Neuronal stem cell (in vitro differentiated cells): ENCODE measurements around the gene APLP2.
"Not testable (repeated sequence)": the region's sequence is repeated elsewhere in the genome, so short reads cannot be mapped to it uniquely, and the experiment has no call there.

ENCODE experiments used
- DNase-seq: peaks from one replicate; pipeline ENCODE4 v3.0.0-alpha.2; 2013; ENCODE audit warnings: low spot score
- H2AFZ ChIP-seq: one replicate; pipeline ENCODE4 v1.6.1; 2013; ENCODE audit warnings: mild to moderate bottlenecking, low read length, inconsistent platforms
- H2AK5ac ChIP-seq: 2 replicates; pipeline ENCODE4 v1.6.1; 2013; ENCODE audit warnings: low read depth, mild to moderate bottlenecking, inconsistent platforms, low read length, moderate library complexity, mixed read lengths
- H2BK120ac ChIP-seq: 2 replicates; pipeline ENCODE4 v1.6.1; 2013; ENCODE audit warnings: low read depth, mild to moderate bottlenecking, inconsistent platforms, low read length, moderate library complexity, mixed read lengths
- H2BK12ac ChIP-seq: one replicate; pipeline ENCODE4 v1.6.1; 2013; ENCODE audit warnings: low read length, inconsistent platforms
- H2BK15ac ChIP-seq: 2 replicates; pipeline ENCODE4 v1.6.1; 2013; ENCODE audit warnings: mild to moderate bottlenecking, low read length, inconsistent platforms, mixed read lengths
- H2BK5ac ChIP-seq: one replicate; pipeline ENCODE4 v1.6.1; 2013; ENCODE audit warnings: inconsistent platforms, mild to moderate bottlenecking, low read length, moderate library complexity
- H3K14ac ChIP-seq: one replicate; pipeline ENCODE4 v1.6.1; 2013; ENCODE audit warnings: low read length, inconsistent platforms
- H3K18ac ChIP-seq: 2 replicates; pipeline ENCODE4 v1.6.1; 2013; ENCODE audit warnings: low read length, inconsistent platforms
- H3K23ac ChIP-seq: 2 replicates; pipeline ENCODE4 v1.6.1; 2013; ENCODE audit warnings: low read depth, mild to moderate bottlenecking, mixed read lengths, low read length, inconsistent platforms; ENCODE audit not compliant: poor library complexity
- H3K27ac ChIP-seq: replicated peaks from 3 replicates; pipeline ENCODE4 v1.5.1; 2013; ENCODE audit warnings: low read length, inconsistent platforms
- H3K27me3 ChIP-seq, 3 experiments: 2 replicates each; pipeline ENCODE4 v1.6.1; 2013; ENCODE audit warnings: low read length in 3 of 3, mild to moderate bottlenecking in 2 of 3, inconsistent platforms in 1 of 3, low read depth in 1 of 3, mixed read lengths in 1 of 3, moderate library complexity in 1 of 3; ENCODE audit not compliant: control insufficient read depth in 3 of 3, insufficient read depth in 3 of 3
- H3K36me3 ChIP-seq, 2 donors: replicated peaks in 1 of 2; 2 replicates each; pipeline ENCODE4 v1.6.1; 2013; ENCODE audit warnings: low read length in 2 of 2; ENCODE audit not compliant: control insufficient read depth in 2 of 2, insufficient read depth in 2 of 2
- H3K4ac ChIP-seq: 2 replicates; pipeline ENCODE4 v1.6.1; 2013; ENCODE audit warnings: inconsistent platforms, mild to moderate bottlenecking, low read length, moderate library complexity
- H3K4me1 ChIP-seq, 2 donors: 1 replicate in 1 of 2; 2 replicates in 1 of 2; pipeline ENCODE4 v1.6.1; 2013; ENCODE audit warnings: low read length in 2 of 2, low read depth in 1 of 2; ENCODE audit not compliant: control insufficient read depth in 2 of 2, insufficient read depth in 1 of 2
- H3K4me2 ChIP-seq: one replicate; pipeline ENCODE4 v1.6.1; 2013; ENCODE audit warnings: mild to moderate bottlenecking, low read length, inconsistent platforms; ENCODE audit not compliant: insufficient read depth, poor library complexity, severe bottlenecking
- H3K4me3 ChIP-seq, 2 donors: 2 replicates each; pipeline ENCODE4 v1.5.1; 2013; ENCODE audit warnings: low read length in 2 of 2, mild to moderate bottlenecking in 2 of 2, inconsistent platforms in 1 of 2, moderate library complexity in 1 of 2
- H3K79me1 ChIP-seq: one replicate; pipeline ENCODE4 v1.6.1; 2013; ENCODE audit warnings: low read depth, mild to moderate bottlenecking, inconsistent platforms, low read length, moderate library complexity
- H3K9ac ChIP-seq: one replicate; pipeline ENCODE4 v1.6.1; 2013; ENCODE audit warnings: mild to moderate bottlenecking, low read depth, low read length, inconsistent platforms; ENCODE audit not compliant: poor library complexity
- H3K9me3 ChIP-seq, 2 donors: replicated peaks in 1 of 2; 2 replicates each; pipeline versions ENCODE3 to v1.6.1; 2013; ENCODE audit warnings: low read length in 2 of 2, mild to moderate bottlenecking in 2 of 2, inconsistent platforms in 1 of 2, low read depth in 1 of 2, mixed read lengths in 1 of 2, moderate library complexity in 1 of 2; ENCODE audit not compliant: control insufficient read depth in 2 of 2, insufficient read depth in 1 of 2
- H4K8ac ChIP-seq: one replicate; pipeline ENCODE4 v1.6.1; 2013; ENCODE audit warnings: low read depth, mild to moderate bottlenecking, inconsistent platforms, low read length, moderate library complexity
- H4K91ac ChIP-seq: one replicate; pipeline ENCODE4 v1.6.1; 2013; ENCODE audit warnings: low read length, low read depth, mild to moderate bottlenecking, inconsistent platforms; ENCODE audit not compliant: poor library complexity
- WGBS, 2 donors: extraction: QIAGEN DNeasy Blood & Tissue Kit; methylation state at CpG; one replicate each; pipeline ENCODE4 v1.1.7; 2013; ENCODE audit warnings: missing lambda C conversion rate in 2 of 2, mixed read lengths in 1 of 2; ENCODE audit not compliant: insufficient read length in 2 of 2, insufficient replicate concordance in 1 of 2; ENCODE audit errors: extremely low coverage in 2 of 2; 5-methylcytosine and 5-hydroxymethylcytosine counted together

The APLP2 gene

GRCh38 chr11:130103296-130103814 lies 33.7 kb downstream of the APLP2 start:
- peaks cover 0 to 2% of the 10 kb centered on the region in 2 donors for H3K36me3 ChIP-seq
- H3K79me1 ChIP-seq = no peaks in the 10 kb centered on the region
- no peak overlapping the region for H4K8ac ChIP-seq
- H3K18ac ChIP-seq = no peak overlapping the region
- no peak overlapping the region for H4K91ac ChIP-seq
- no peak overlapping the region for H3K4ac ChIP-seq
- WGBS, 2 donors = no CpG with 5 or more reads among the region's 5 CpGs
- no peak overlapping the region for H2AK5ac ChIP-seq
- no peaks in the 10 kb centered on the region for H3K27me3 ChIP-seq
- no peak overlapping the region for H3K23ac ChIP-seq
- H3K4me2 ChIP-seq = no peak overlapping the region
- H2BK5ac ChIP-seq = no peak overlapping the region
- peaks cover 0 to 6% of the 10 kb centered on the region in 2 donors for H3K9me3 ChIP-seq
- no peaks in the 10 kb centered on the region for H3K4me1 ChIP-seq
- no peak overlapping the region for H2BK12ac ChIP-seq
- H2BK15ac ChIP-seq = no peak overlapping the region
- H3K14ac ChIP-seq = no peak overlapping the region
- H3K4me3 ChIP-seq = no peak overlapping the region
- DNase-seq = no peak
- H3K27ac ChIP-seq = no peak overlapping the region
- H2BK120ac ChIP-seq = no peak overlapping the region
- H3K9ac ChIP-seq = no peak overlapping the region
- H2AFZ ChIP-seq = no peak overlapping the region

GRCh38 chr11:130106381-130106780 lies 36.7 kb downstream of the APLP2 start:
- Histone ChIP-seq H2BK12ac (no peak overlapping the region), H3K4me2 (no peak overlapping the region), H3K27me3 (no peaks in the 10 kb centered on the region), H3K9ac (no peak overlapping the region), H4K91ac (no peak overlapping the region), H3K14ac (no peak overlapping the region), H2BK5ac (no peak overlapping the region), H3K4me1 (no peaks in the 10 kb centered on the region), H3K4ac (no peak overlapping the region), H2BK120ac (no peak overlapping the region), H2BK15ac (no peak overlapping the region), H3K23ac (no peak overlapping the region), H4K8ac (no peak overlapping the region), H3K79me1 (peaks cover 3% of the 10 kb centered on the region), H3K36me3 (peaks cover 9 to 25% of the 10 kb centered on the region in 2 donors), H2AK5ac (no peak overlapping the region), H3K9me3 (peaks cover 0 to 6% of the 10 kb centered on the region in 2 donors), H2AFZ (no peak overlapping the region), H3K27ac (no peak overlapping the region), H3K4me3 (no peak overlapping the region), H3K18ac (no peak overlapping the region)
- WGBS, 2 donors = no CpG with 5 or more reads among the region's 5 CpGs
- no peak for DNase-seq

GRCh38 chr11:130108671-130109070 lies 39.0 kb downstream of the APLP2 start:
- not testable (repeated sequence) for H3K27ac ChIP-seq, H2BK15ac ChIP-seq, H2BK12ac ChIP-seq, H3K23ac ChIP-seq, H3K27me3 ChIP-seq, H3K9ac ChIP-seq, H4K8ac ChIP-seq, H3K4me1 ChIP-seq, H3K9me3 ChIP-seq, H3K4ac ChIP-seq, H4K91ac ChIP-seq, H2AFZ ChIP-seq, H3K4me3 ChIP-seq, H3K14ac ChIP-seq, H2BK120ac ChIP-seq, H3K79me1 ChIP-seq, H2AK5ac ChIP-seq, H2BK5ac ChIP-seq, H3K18ac ChIP-seq, H3K4me2 ChIP-seq, DNase-seq
- peaks cover 19 to 48% of the 10 kb centered on the region in 2 donors for H3K36me3 ChIP-seq
- WGBS, 2 donors = no CpG with 5 or more reads among the region's 4 CpGs

GRCh38 chr11:130109386-130109785 lies 39.7 kb downstream of the APLP2 start:
- no peak overlapping the region for H3K4ac ChIP-seq
- H3K27me3 ChIP-seq = no peaks in the 10 kb centered on the region
- H2AFZ ChIP-seq = no peak overlapping the region
- no peak overlapping the region for H2BK120ac ChIP-seq
- peaks cover 5% of the 10 kb centered on the region for H3K79me1 ChIP-seq
- no peak overlapping the region for H3K18ac ChIP-seq
- peaks cover 0 to 6% of the 10 kb centered on the region in 2 donors for H3K9me3 ChIP-seq
- no peak overlapping the region for H3K27ac ChIP-seq
- no peak overlapping the region for H3K9ac ChIP-seq
- no peak for DNase-seq
- no peak overlapping the region for H2BK12ac ChIP-seq
- no peak overlapping the region for H4K8ac ChIP-seq
- no peak overlapping the region for H2BK5ac ChIP-seq
- peaks cover 21 to 55% of the 10 kb centered on the region in 2 donors for H3K36me3 ChIP-seq
- no peak overlapping the region for H2AK5ac ChIP-seq
- H3K4me3 ChIP-seq = no peak overlapping the region
- no peak overlapping the region for H2BK15ac ChIP-seq
- H3K23ac ChIP-seq = no peak overlapping the region
- no peak overlapping the region for H3K4me2 ChIP-seq
- WGBS, 2 donors = no CpG with 5 or more reads among the region's 2 CpGs
- no peak overlapping the region for H3K14ac ChIP-seq
- no peaks in the 10 kb centered on the region for H3K4me1 ChIP-seq
- no peak overlapping the region for H4K91ac ChIP-seq
